ENCODE measurements around the gene KRT80. TPM values are rescaled to one million over a fixed set of nuclear protein-coding genes. Genes with fewer than 3 reads are reported as not detected.

Gene KRT80
- polyA plus RNA-seq, 4 donors: 0.83 to 1.4 (median 1.0) TPM

- DNase-seq (ENCODE audit: low read depth in 4 of 4, low spot score in 3 of 4): no peak
Measured at GRCh38 chr12:52211716-52212585, 20.1 kb upstream of the KRT80 start.

GRCh38 chr12:52210925-52211650, 19.3 kb upstream of the KRT80 start:
- no peak for DNase-seq (ENCODE audit: low read depth in 4 of 4, low spot score in 3 of 4)

- no peak for DNase-seq (ENCODE audit: low read depth in 4 of 4, low spot score in 3 of 4)
Measured at GRCh38 chr12:52210186-52210924, 18.5 kb upstream of the KRT80 start.

GRCh38 chr12:52209321-52209720, 17.5 kb upstream of the KRT80 start:
- no peak for DNase-seq (ENCODE audit: low read depth in 4 of 4, low spot score in 3 of 4)

- no peak for DNase-seq (ENCODE audit: low read depth in 4 of 4, low spot score in 3 of 4)
Measured at GRCh38 chr12:52208424-52209165, 16.8 kb upstream of the KRT80 start.

- no peak for DNase-seq (ENCODE audit: low read depth in 4 of 4, low spot score in 3 of 4)
Measured at GRCh38 chr12:52207895-52208294, 16.1 kb upstream of the KRT80 start.

GRCh38 chr12:52207106-52207505, 15.3 kb upstream of the KRT80 start:
- DNase-seq (ENCODE audit: low read depth in 4 of 4, low spot score in 3 of 4): no peak

- DNase-seq (ENCODE audit: low read depth in 4 of 4, low spot score in 3 of 4): no peak
Measured at GRCh38 chr12:52206304-52207040, 14.7 kb upstream of the KRT80 start.

GRCh38 chr12:52205612-52206303, 13.9 kb upstream of the KRT80 start:
- DNase-seq (ENCODE audit: low read depth in 4 of 4, low spot score in 3 of 4): no peak

- DNase-seq (ENCODE audit: low read depth in 4 of 4, low spot score in 3 of 4): no peak
Measured at GRCh38 chr12:52204931-52205505, 13.2 kb upstream of the KRT80 start.

- no peak for DNase-seq (ENCODE audit: low read depth in 4 of 4, low spot score in 3 of 4)
Measured at GRCh38 chr12:52204095-52204930, 12.5 kb upstream of the KRT80 start.

GRCh38 chr12:52203079-52203921, 11.5 kb upstream of the KRT80 start:
- peak in 1 of 4 donors; percentile 55 for DNase-seq (ENCODE audit: low read depth in 4 of 4, low spot score in 3 of 4)

- DNase-seq (ENCODE audit: low read depth in 4 of 4, low spot score in 3 of 4): no peak
Measured at GRCh38 chr12:52202361-52203078, 10.7 kb upstream of the KRT80 start.

- DNase-seq (ENCODE audit: low read depth in 4 of 4, low spot score in 3 of 4): no peak
Measured at GRCh38 chr12:52201451-52201839, 9.6 kb upstream of the KRT80 start.

GRCh38 chr12:52200781-52201450, 9.1 kb upstream of the KRT80 start:
- DNase-seq (ENCODE audit: low read depth in 4 of 4, low spot score in 3 of 4): no peak

All from right renal pelvis (tissue), 4 donors.